ENCODE data around the gene CPNE4. TPM values are rescaled to one million over a fixed set of nuclear protein-coding genes. Genes with fewer than 3 reads are reported as not detected.

The CPNE4 gene
- total and polyA plus RNA-seq, 4 donors: 0.02 to 1.6 (median 0.29) TPM

DNA sequence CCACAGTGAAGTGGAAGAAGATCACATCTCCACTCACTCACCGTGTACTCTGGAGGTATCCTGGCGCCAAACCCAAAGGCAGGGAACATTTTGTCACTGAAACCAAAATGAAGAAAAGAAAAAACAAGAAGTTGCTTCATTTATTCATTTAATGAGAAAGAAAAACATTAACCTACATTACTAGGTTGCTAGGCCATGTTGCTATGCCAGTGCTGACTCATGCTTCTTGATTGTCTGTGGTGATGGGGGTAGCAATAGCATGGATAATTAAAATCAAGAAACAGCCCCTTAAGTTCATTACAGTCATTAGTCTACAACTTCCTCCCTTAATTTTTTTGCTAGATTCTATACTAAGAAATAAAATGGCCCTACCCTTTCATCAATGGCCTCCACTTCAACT is 479.4 kb downstream of the CPNE4 start:
- Histone ChIP-seq H3K27me3 (ENCODE audit: control insufficient read depth in 3 of 3, insufficient read depth in 3 of 3, low read length in 2 of 3) (peaks cover 0 to 3% (median 0%) of the 10 kb centered on the region in 3 donors), H3K9me3 (ENCODE audit: control insufficient read depth in 4 of 4, insufficient read depth in 3 of 4, low read length in 3 of 4) (no peaks in the 10 kb centered on the region), H3K4me1 (ENCODE audit: control insufficient read depth in 5 of 5, insufficient read depth in 5 of 5, low read length in 5 of 5) (no peaks in the 10 kb centered on the region), H3K36me3 (ENCODE audit: control insufficient read depth in 4 of 4, insufficient read depth in 4 of 4, low read length in 4 of 4) (no peaks in the 10 kb centered on the region), H3K4me3 (no peak overlapping the region), H3K9ac (ENCODE audit: insufficient read depth in 1 of 2, low read length in 2 of 2) (no peak overlapping the region), H3K27ac (ENCODE audit: low read depth in 1 of 2, low read length in 1 of 2) (no peak overlapping the region)
- no peak for ATAC-seq (ENCODE audit: insufficient read depth, low FRiP score)
- DNase-seq: no peak
- no peak for TF ChIP-seq CTCF (IDR thresholded peaks at IDR 0.05; ENCODE audit: control extremely low read depth, extremely low read depth)
- 94% methylated on average over 2 of the region's 2 CpGs for WGBS, 2 donors

DNA sequence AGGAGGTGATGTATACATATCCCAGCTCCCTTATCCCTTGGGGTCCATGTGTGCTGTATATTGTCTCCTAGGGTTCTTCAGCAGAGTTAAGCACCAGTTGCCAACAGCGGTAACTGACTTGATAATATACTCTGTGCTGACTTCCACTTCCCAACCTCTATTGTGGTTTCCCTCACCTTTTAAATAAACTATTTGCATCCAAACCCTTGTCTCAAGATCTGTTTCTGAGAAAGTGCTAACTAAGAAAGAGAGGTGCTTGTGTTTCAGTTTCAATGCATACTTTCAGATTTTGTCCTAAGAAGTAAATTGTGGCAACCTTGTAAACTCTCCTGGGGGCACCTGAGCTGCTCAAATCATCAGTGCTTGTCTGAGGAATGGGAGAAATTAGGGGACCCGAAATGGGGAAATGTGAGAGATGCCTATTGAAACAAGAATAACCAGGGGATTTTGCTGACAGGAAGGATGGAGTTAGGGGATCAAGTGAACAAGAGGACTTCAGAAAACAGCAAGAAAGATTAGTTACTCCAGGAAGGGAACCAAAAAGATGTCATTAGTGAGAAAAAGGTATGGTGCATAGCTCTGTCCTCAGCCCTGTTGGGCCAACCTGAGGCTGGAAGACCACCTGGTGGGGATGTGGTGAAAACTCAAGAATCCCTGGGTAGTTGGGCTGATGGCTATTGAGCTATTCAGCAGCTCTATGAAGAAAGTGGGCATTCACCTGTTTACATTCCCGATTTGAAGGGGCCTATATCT is 481.1 kb downstream of the CPNE4 start:
- Histone ChIP-seq H3K4me1 (ENCODE audit: control insufficient read depth in 5 of 5, insufficient read depth in 5 of 5, low read length in 5 of 5) (no peaks in the 10 kb centered on the region), H3K27me3 (ENCODE audit: control insufficient read depth in 3 of 3, insufficient read depth in 3 of 3, low read length in 2 of 3) (peaks cover 0 to 3% (median 0%) of the 10 kb centered on the region in 3 donors), H3K4me3 (no peak overlapping the region), H3K27ac (ENCODE audit: low read depth in 1 of 2, low read length in 1 of 2) (no peak overlapping the region), H3K9me3 (ENCODE audit: control insufficient read depth in 4 of 4, insufficient read depth in 3 of 4, low read length in 3 of 4) (no peaks in the 10 kb centered on the region), H3K9ac (ENCODE audit: insufficient read depth in 1 of 2, low read length in 2 of 2) (no peak overlapping the region), H3K36me3 (ENCODE audit: control insufficient read depth in 4 of 4, insufficient read depth in 4 of 4, low read length in 4 of 4) (no peaks in the 10 kb centered on the region)
- ATAC-seq (ENCODE audit: insufficient read depth, low FRiP score): no peak
- no peak for TF ChIP-seq CTCF (IDR thresholded peaks at IDR 0.05; ENCODE audit: control extremely low read depth, extremely low read depth)
- 67 to 83% methylated on average over 3 of the region's 3 CpGs for WGBS, 2 donors
- DNase-seq: no peak

- Histone ChIP-seq H3K27me3 (ENCODE audit: control insufficient read depth in 3 of 3, insufficient read depth in 3 of 3, low read length in 2 of 3) (peaks cover 0 to 3% (median 0%) of the 10 kb centered on the region in 3 donors), H3K9me3 (ENCODE audit: control insufficient read depth in 4 of 4, insufficient read depth in 3 of 4, low read length in 3 of 4) (no peaks in the 10 kb centered on the region), H3K9ac (ENCODE audit: insufficient read depth in 1 of 2, low read length in 2 of 2) (no peak overlapping the region), H3K4me3 (no peak overlapping the region), H3K27ac (ENCODE audit: low read depth in 1 of 2, low read length in 1 of 2) (no peak overlapping the region), H3K36me3 (ENCODE audit: control insufficient read depth in 4 of 4, insufficient read depth in 4 of 4, low read length in 4 of 4) (no peaks in the 10 kb centered on the region), H3K4me1 (ENCODE audit: control insufficient read depth in 5 of 5, insufficient read depth in 5 of 5, low read length in 5 of 5) (no peaks in the 10 kb centered on the region)
- ATAC-seq (ENCODE audit: insufficient read depth, low FRiP score): no peak
- DNase-seq: no peak
- 72 to 85% methylated on average over 4 of the region's 4 CpGs for WGBS, 2 donors
- no peak for TF ChIP-seq CTCF (IDR thresholded peaks at IDR 0.05; ENCODE audit: control extremely low read depth, extremely low read depth)
Observed at GRCh38 chr3:131551761-131552160, 483.1 kb downstream of the CPNE4 start.

Measured in lung (tissue), 12 donors.